PC-9 (cell line): ENCODE data around the gene PLCG2.

ENCODE experiments used
- CTCF ChIP-seq: fragments of 200-600 bp; sonication (generic); conservative IDR thresholded peaks from 2 replicates; pipeline ENCODE4 v1.6.1; 2017; ENCODE audit warnings: mixed run types, antibody characterized with exemption, mild to moderate bottlenecking, moderate library complexity
- EZH2 ChIP-seq: fragments of 200-600 bp; sonication (generic); IDR thresholded peaks from 2 replicates; pipeline ENCODE4 v1.8.0; 2017; ENCODE audit warnings: antibody characterized with exemption, low read depth

GRCh38 chr16:81928271-81928918, 149.3 kb downstream of the PLCG2 start:
- TF ChIP-seq CTCF (no peak), EZH2 (no peak)
